ENCODE results near the gene UBN2.

GRCh38 chr7:139286144-139286543, 55.1 kb downstream of the UBN2 start:
- no peak for TF ChIP-seq POLR2A (IDR thresholded peaks at IDR 0.05; ENCODE audit: low read depth, low read length)
- TF ChIP-seq RCOR1 (conservative IDR thresholded peaks at IDR 0.05; ENCODE audit: low read depth, low read length): no peak
- no peak for TF ChIP-seq ASH2L (IDR thresholded peaks at IDR 0.05; ENCODE audit: borderline replicate concordance, low read depth)
- TF ChIP-seq REST (IDR thresholded peaks at IDR 0.05; ENCODE audit: low read depth, low read length): no peak
- TF ChIP-seq POLR2AphosphoS5 (IDR thresholded peaks at IDR 0.05; ENCODE audit: low read length): no peak
- TF ChIP-seq NR2C2 (IDR thresholded peaks at IDR 0.05; ENCODE audit: borderline replicate concordance, control insufficient read depth, insufficient read length, low read depth): no peak
